WERI-Rb-1 (cell line): ENCODE results near the gene MED31.

Experiments
- DNase-seq: peaks from one replicate; pipeline ENCODE4 v3.0.0-alpha.2; 2020
- H3K27ac ChIP-seq: fragments of 250-450 bp; sonication (Bioruptor Pico); 2 replicates; pipeline ENCODE4 v1.5.1; 2020; ENCODE audit warnings: mild to moderate bottlenecking, moderate library complexity
- H3K27me3 ChIP-seq: fragments of 250-450 bp; sonication (Bioruptor Pico); 2 replicates; pipeline ENCODE4 v1.5.1; 2021; ENCODE audit warnings: mild to moderate bottlenecking, low read depth, moderate library complexity; ENCODE audit not compliant: insufficient read depth, severe bottlenecking
- H3K36me3 ChIP-seq: fragments of 250-450 bp; sonication (Bioruptor Pico); 2 replicates; pipeline ENCODE4 v1.5.1; 2020; ENCODE audit warnings: mild to moderate bottlenecking, moderate library complexity
- H3K4me3 ChIP-seq: 2 replicates; pipeline ENCODE4 v1.5.1; 2011; ENCODE audit warnings: low read depth, mild to moderate bottlenecking, control low read depth, low read length
- H3K9me3 ChIP-seq: fragments of 250-450 bp; sonication (Bioruptor Pico); 2 replicates; pipeline ENCODE4 v1.5.1; 2021; ENCODE audit warnings: mild to moderate bottlenecking, moderate library complexity; ENCODE audit not compliant: severe bottlenecking
- TF ChIP-seq, protein P1 (sequence below): IDR thresholded peaks from 2 replicates; pipeline ENCODE4 v1.5.1; 2011; ENCODE audit warnings: low read depth, mild to moderate bottlenecking, control low read depth, inconsistent platforms, low read length

MED31 gene

GRCh38 chr17:6669479-6670212, 18.2 kb upstream of the MED31 start:
- TF ChIP-seq, protein P1, sequence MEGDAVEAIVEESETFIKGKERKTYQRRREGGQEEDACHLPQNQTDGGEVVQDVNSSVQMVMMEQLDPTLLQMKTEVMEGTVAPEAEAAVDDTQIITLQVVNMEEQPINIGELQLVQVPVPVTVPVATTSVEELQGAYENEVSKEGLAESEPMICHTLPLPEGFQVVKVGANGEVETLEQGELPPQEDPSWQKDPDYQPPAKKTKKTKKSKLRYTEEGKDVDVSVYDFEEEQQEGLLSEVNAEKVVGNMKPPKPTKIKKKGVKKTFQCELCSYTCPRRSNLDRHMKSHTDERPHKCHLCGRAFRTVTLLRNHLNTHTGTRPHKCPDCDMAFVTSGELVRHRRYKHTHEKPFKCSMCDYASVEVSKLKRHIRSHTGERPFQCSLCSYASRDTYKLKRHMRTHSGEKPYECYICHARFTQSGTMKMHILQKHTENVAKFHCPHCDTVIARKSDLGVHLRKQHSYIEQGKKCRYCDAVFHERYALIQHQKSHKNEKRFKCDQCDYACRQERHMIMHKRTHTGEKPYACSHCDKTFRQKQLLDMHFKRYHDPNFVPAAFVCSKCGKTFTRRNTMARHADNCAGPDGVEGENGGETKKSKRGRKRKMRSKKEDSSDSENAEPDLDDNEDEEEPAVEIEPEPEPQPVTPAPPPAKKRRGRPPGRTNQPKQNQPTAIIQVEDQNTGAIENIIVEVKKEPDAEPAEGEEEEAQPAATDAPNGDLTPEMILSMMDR: no peak
- H3K27me3 ChIP-seq: no peaks in the 10 kb centered on the region
- H3K27ac ChIP-seq: no peak overlapping the region
- no peaks in the 10 kb centered on the region for H3K36me3 ChIP-seq
- no peak for DNase-seq
- H3K4me3 ChIP-seq: no peak overlapping the region
- H3K9me3 ChIP-seq: no peaks in the 10 kb centered on the region

GRCh38 chr17:6668727-6669425, 17.5 kb upstream of the MED31 start:
- Histone ChIP-seq H3K4me3 (no peak overlapping the region), H3K36me3 (no peaks in the 10 kb centered on the region), H3K27ac (no peak overlapping the region), H3K27me3 (no peaks in the 10 kb centered on the region), H3K9me3 (no peaks in the 10 kb centered on the region)
- DNase-seq: no peak
- TF ChIP-seq, protein P1: no peak

- Histone ChIP-seq H3K9me3 (no peaks in the 10 kb centered on the region), H3K27me3 (no peaks in the 10 kb centered on the region), H3K27ac (no peak overlapping the region), H3K36me3 (no peaks in the 10 kb centered on the region), H3K4me3 (no peak overlapping the region)
- no peak for DNase-seq
- TF ChIP-seq, protein P1: no peak
Measured at GRCh38 chr17:6668219-6668618, 16.8 kb upstream of the MED31 start.

- DNase-seq: no peak
- TF ChIP-seq, protein P1: no peak
- H3K27me3 ChIP-seq: no peaks in the 10 kb centered on the region
- no peak overlapping the region for H3K27ac ChIP-seq
- no peaks in the 10 kb centered on the region for H3K9me3 ChIP-seq
- no peak overlapping the region for H3K4me3 ChIP-seq
- H3K36me3 ChIP-seq: no peaks in the 10 kb centered on the region
Measured at GRCh38 chr17:6667516-6667915, 16.1 kb upstream of the MED31 start.

- H3K27me3 ChIP-seq: no peaks in the 10 kb centered on the region
- no peak overlapping the region for H3K4me3 ChIP-seq
- H3K36me3 ChIP-seq: no peaks in the 10 kb centered on the region
- no peak overlapping the region for H3K27ac ChIP-seq
- no peaks in the 10 kb centered on the region for H3K9me3 ChIP-seq
- TF ChIP-seq, protein P1: no peak
- DNase-seq: no peak
Measured at GRCh38 chr17:6666557-6666956, 15.2 kb upstream of the MED31 start.
